Liver (tissue), 9 donors: Measurements from ENCODE around the gene NIM1K. TPM values are rescaled to one million over a fixed set of nuclear protein-coding genes. Genes with fewer than 3 reads are reported as not detected.

Experiments
- DNase-seq: peaks from one replicate; pipeline ENCODE4 v3.0.0-alpha.2; 2017; ENCODE audit warnings: low spot score
- H3K27ac ChIP-seq, 2 donors: one replicate each; pipeline ENCODE4 v1.7.0; 2013; ENCODE audit warnings: inconsistent platforms in 2 of 2, low read length in 2 of 2, control low read depth in 1 of 2, low read depth in 1 of 2, mild to moderate bottlenecking in 1 of 2
- H3K27me3 ChIP-seq, 4 donors: one replicate each; pipeline versions ENCODE4 v1.6.1 to v1.7.0; 2013; ENCODE audit warnings: low read length in 3 of 4, inconsistent platforms in 1 of 4, mild to moderate bottlenecking in 1 of 4, moderate library complexity in 1 of 4; ENCODE audit not compliant: control insufficient read depth in 4 of 4, insufficient read depth in 4 of 4
- H3K36me3 ChIP-seq, 4 donors: one replicate each; pipeline versions ENCODE4 v1.6.1 to v1.7.0; 2013; ENCODE audit warnings: low read length in 3 of 4, mild to moderate bottlenecking in 3 of 4, low read depth in 1 of 4, moderate library complexity in 1 of 4; ENCODE audit not compliant: control insufficient read depth in 4 of 4, insufficient read depth in 3 of 4
- H3K4me1 ChIP-seq, 4 donors: one replicate each; pipeline versions ENCODE4 v1.6.1 to v1.7.0; 2013; ENCODE audit warnings: low read length in 3 of 4, mild to moderate bottlenecking in 3 of 4, moderate library complexity in 1 of 4; ENCODE audit not compliant: control insufficient read depth in 4 of 4, insufficient read depth in 4 of 4
- H3K4me3 ChIP-seq, 3 donors: one replicate each; pipeline versions ENCODE4 v1.6.1 to v1.7.0; 2013; ENCODE audit warnings: low read length in 3 of 3, control low read depth in 1 of 3, low read depth in 1 of 3, mild to moderate bottlenecking in 1 of 3
- H3K9ac ChIP-seq, 2 donors: one replicate each; pipeline ENCODE4 v1.7.0; 2013; ENCODE audit warnings: low read length in 2 of 2, mild to moderate bottlenecking in 2 of 2, moderate library complexity in 2 of 2, control low read depth in 1 of 2, low read depth in 1 of 2
- H3K9me3 ChIP-seq, 4 donors: one replicate each; pipeline versions ENCODE4 v1.6.1 to v1.7.0; 2013; ENCODE audit warnings: low read length in 3 of 4; ENCODE audit not compliant: control insufficient read depth in 4 of 4
- EGR1 ChIP-seq, 2 donors: IDR thresholded peaks; 2 replicates each; pipeline ENCODE4 v1.6.1; 2016 to 2018; ENCODE audit warnings: antibody characterized with exemption in 2 of 2, low read depth in 2 of 2
- FOXA1 ChIP-seq: IDR thresholded peaks from 2 replicates; pipeline ENCODE4 v1.6.1; 2016; ENCODE audit warnings: antibody characterized with exemption
- GABPA ChIP-seq, 2 donors: IDR thresholded peaks in 1 of 2; conservative IDR thresholded peaks in 1 of 2; 2 replicates each; pipeline ENCODE4 v1.6.1; 2016; ENCODE audit warnings: antibody characterized with exemption in 2 of 2, mild to moderate bottlenecking in 1 of 2, moderate library complexity in 1 of 2
- HNF4A ChIP-seq, 2 donors: conservative IDR thresholded peaks; 2 replicates each; pipeline ENCODE4 v1.6.1; 2016; ENCODE audit warnings: antibody characterized with exemption in 2 of 2, mild to moderate bottlenecking in 2 of 2
- HNF4G ChIP-seq: IDR thresholded peaks from 2 replicates; pipeline ENCODE4 v1.6.1; 2016; ENCODE audit warnings: antibody characterized with exemption
- JUND ChIP-seq, 2 donors: IDR thresholded peaks; 2 replicates each; pipeline ENCODE4 v1.6.1; 2016; ENCODE audit warnings: antibody characterized with exemption in 2 of 2
- MAX ChIP-seq: IDR thresholded peaks from 2 replicates; pipeline ENCODE4 v1.6.1; 2016; ENCODE audit warnings: antibody characterized with exemption
- NR2F2 ChIP-seq: IDR thresholded peaks from 2 replicates; pipeline ENCODE4 v1.6.1; 2016; ENCODE audit warnings: antibody characterized with exemption
- RAD21 ChIP-seq, 2 donors: IDR thresholded peaks; 2 replicates each; pipeline ENCODE4 v1.6.1; 2016; ENCODE audit warnings: antibody characterized with exemption in 2 of 2, mild to moderate bottlenecking in 2 of 2
- RXRA ChIP-seq, 2 donors: IDR thresholded peaks; 2 replicates each; pipeline ENCODE4 v1.6.1; 2017 to 2018; ENCODE audit warnings: antibody characterized with exemption in 2 of 2, mild to moderate bottlenecking in 1 of 2
- SP1 ChIP-seq: IDR thresholded peaks from 2 replicates; pipeline ENCODE4 v1.6.1; 2018; ENCODE audit warnings: antibody characterized with exemption, mild to moderate bottlenecking
- TAF1 ChIP-seq: conservative IDR thresholded peaks from 2 replicates; pipeline ENCODE4 v1.6.1; 2016; ENCODE audit warnings: antibody characterized with exemption, mild to moderate bottlenecking
- YY1 ChIP-seq: IDR thresholded peaks from 2 replicates; pipeline ENCODE4 v1.6.1; 2016; ENCODE audit warnings: antibody characterized with exemption, mild to moderate bottlenecking
- WGBS: extraction: QIAGEN DNeasy Blood & Tissue Kit; methylation state at CpG from one replicate; pipeline ENCODE4 v1.1.7; 2013; 5-methylcytosine and 5-hydroxymethylcytosine counted together
- polyA plus RNA-seq, 2 donors: library from polyadenylated mRNA; stranded (reverse) in 1 of 2; unstranded in 1 of 2; fragments of 200-250 nt in 1 of 2; fragments of >200 nt in 1 of 2; fragmentation: Nextera tagmentation in 1 of 2; extraction: Ambion mirVana in 1 of 2; gene quantifications; one replicate each; pipeline versions ENCODE4 v1.2.1 to v1.2.3, GENCODE V29; 2013 to 2015
- total RNA-seq, 2 donors: library from RNA; depleted of rRNA; stranded (reverse); fragments of >200 nt; gene quantifications; one replicate each; pipeline ENCODE4 v1.2.3, GENCODE V29; 2014
- TF ChIP-seq, protein P1 (sequence below): IDR thresholded peaks from 2 replicates; pipeline ENCODE4 v1.6.1; 2016; ENCODE audit warnings: antibody characterized with exemption
- TF ChIP-seq, protein P2 (sequence below): fragments of 150-350 bp; IDR thresholded peaks from 2 replicates; pipeline ENCODE4 v1.5.1; 2017; ENCODE audit warnings: improper control_type of control experiment, low read depth, low read length; ENCODE audit not compliant: missing input control
- TF ChIP-seq, protein P3 (sequence below): IDR thresholded peaks from 2 replicates; pipeline ENCODE4 v1.6.1; 2016; ENCODE audit warnings: antibody characterized with exemption, mild to moderate bottlenecking
- donor health status: healthy.
- donor health status: healthy.
- donor health status: healthy.
- donor health status: healthy.
- donor health status: healthy.

Gene NIM1K
- total and polyA plus RNA-seq, 4 donors: 0.07 to 0.15 TPM; not detected in 2

GRCh38 chr5:43315263-43315662, 123.2 kb downstream of the NIM1K start:
- DNase-seq: no peak
- no peaks in the 10 kb centered on the region for H3K27me3 ChIP-seq
- H3K9ac ChIP-seq: no peak overlapping the region
- WGBS: 92% methylated on average over 8 of the region's 8 CpGs
- H3K4me3 ChIP-seq: no peak overlapping the region
- peaks cover 0 to 43% (median 17%) of the 10 kb centered on the region in 4 donors for H3K4me1 ChIP-seq
- H3K27ac ChIP-seq: peak overlapping the region in 1 of 2 donors; percentile 77
- H3K9me3 ChIP-seq: no peaks in the 10 kb centered on the region
- no peaks in the 10 kb centered on the region for H3K36me3 ChIP-seq
- TF ChIP-seq, protein P1, sequence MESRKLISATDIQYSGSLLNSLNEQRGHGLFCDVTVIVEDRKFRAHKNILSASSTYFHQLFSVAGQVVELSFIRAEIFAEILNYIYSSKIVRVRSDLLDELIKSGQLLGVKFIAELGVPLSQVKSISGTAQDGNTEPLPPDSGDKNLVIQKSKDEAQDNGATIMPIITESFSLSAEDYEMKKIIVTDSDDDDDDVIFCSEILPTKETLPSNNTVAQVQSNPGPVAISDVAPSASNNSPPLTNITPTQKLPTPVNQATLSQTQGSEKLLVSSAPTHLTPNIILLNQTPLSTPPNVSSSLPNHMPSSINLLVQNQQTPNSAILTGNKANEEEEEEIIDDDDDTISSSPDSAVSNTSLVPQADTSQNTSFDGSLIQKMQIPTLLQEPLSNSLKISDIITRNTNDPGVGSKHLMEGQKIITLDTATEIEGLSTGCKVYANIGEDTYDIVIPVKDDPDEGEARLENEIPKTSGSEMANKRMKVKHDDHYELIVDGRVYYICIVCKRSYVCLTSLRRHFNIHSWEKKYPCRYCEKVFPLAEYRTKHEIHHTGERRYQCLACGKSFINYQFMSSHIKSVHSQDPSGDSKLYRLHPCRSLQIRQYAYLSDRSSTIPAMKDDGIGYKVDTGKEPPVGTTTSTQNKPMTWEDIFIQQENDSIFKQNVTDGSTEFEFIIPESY: no peak
- no peak for TF ChIP-seq NR2F2
- TF ChIP-seq JUND (IDR thresholded peaks at IDR 0.05): no peak
- TF ChIP-seq, protein P2, sequence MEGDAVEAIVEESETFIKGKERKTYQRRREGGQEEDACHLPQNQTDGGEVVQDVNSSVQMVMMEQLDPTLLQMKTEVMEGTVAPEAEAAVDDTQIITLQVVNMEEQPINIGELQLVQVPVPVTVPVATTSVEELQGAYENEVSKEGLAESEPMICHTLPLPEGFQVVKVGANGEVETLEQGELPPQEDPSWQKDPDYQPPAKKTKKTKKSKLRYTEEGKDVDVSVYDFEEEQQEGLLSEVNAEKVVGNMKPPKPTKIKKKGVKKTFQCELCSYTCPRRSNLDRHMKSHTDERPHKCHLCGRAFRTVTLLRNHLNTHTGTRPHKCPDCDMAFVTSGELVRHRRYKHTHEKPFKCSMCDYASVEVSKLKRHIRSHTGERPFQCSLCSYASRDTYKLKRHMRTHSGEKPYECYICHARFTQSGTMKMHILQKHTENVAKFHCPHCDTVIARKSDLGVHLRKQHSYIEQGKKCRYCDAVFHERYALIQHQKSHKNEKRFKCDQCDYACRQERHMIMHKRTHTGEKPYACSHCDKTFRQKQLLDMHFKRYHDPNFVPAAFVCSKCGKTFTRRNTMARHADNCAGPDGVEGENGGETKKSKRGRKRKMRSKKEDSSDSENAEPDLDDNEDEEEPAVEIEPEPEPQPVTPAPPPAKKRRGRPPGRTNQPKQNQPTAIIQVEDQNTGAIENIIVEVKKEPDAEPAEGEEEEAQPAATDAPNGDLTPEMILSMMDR: no peak
- TF ChIP-seq EGR1 (IDR thresholded peaks at IDR 0.05; ENCODE audit: low read depth in 2 of 2): no peak
- TF ChIP-seq, protein P3, sequence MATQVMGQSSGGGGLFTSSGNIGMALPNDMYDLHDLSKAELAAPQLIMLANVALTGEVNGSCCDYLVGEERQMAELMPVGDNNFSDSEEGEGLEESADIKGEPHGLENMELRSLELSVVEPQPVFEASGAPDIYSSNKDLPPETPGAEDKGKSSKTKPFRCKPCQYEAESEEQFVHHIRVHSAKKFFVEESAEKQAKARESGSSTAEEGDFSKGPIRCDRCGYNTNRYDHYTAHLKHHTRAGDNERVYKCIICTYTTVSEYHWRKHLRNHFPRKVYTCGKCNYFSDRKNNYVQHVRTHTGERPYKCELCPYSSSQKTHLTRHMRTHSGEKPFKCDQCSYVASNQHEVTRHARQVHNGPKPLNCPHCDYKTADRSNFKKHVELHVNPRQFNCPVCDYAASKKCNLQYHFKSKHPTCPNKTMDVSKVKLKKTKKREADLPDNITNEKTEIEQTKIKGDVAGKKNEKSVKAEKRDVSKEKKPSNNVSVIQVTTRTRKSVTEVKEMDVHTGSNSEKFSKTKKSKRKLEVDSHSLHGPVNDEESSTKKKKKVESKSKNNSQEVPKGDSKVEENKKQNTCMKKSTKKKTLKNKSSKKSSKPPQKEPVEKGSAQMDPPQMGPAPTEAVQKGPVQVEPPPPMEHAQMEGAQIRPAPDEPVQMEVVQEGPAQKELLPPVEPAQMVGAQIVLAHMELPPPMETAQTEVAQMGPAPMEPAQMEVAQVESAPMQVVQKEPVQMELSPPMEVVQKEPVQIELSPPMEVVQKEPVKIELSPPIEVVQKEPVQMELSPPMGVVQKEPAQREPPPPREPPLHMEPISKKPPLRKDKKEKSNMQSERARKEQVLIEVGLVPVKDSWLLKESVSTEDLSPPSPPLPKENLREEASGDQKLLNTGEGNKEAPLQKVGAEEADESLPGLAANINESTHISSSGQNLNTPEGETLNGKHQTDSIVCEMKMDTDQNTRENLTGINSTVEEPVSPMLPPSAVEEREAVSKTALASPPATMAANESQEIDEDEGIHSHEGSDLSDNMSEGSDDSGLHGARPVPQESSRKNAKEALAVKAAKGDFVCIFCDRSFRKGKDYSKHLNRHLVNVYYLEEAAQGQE: no peak
- no peak for TF ChIP-seq SP1

GRCh38 chr5:43315682-43316081, 123.7 kb downstream of the NIM1K start:
- H3K9ac ChIP-seq: no peak overlapping the region
- no peak overlapping the region for H3K4me3 ChIP-seq
- H3K4me1 ChIP-seq: peaks cover 0 to 39% (median 15%) of the 10 kb centered on the region in 4 donors
- H3K27me3 ChIP-seq: no peaks in the 10 kb centered on the region
- no peak for DNase-seq
- H3K27ac ChIP-seq: no peak overlapping the region
- WGBS: 94% methylated on average over 3 of the region's 3 CpGs
- no peaks in the 10 kb centered on the region for H3K9me3 ChIP-seq
- no peaks in the 10 kb centered on the region for H3K36me3 ChIP-seq
- TF ChIP-seq RAD21 (IDR thresholded peaks at IDR 0.05) (no peak), GABPA (IDR thresholded peaks at IDR 0.05 in 1 of 2, conservative IDR thresholded peaks at IDR 0.05 in 1 of 2) (no peak), HNF4G (no peak), NR2F2 (no peak), FOXA1 (no peak), HNF4A (conservative IDR thresholded peaks at IDR 0.05) (no peak), RXRA (IDR thresholded peaks at IDR 0.05) (no peak), YY1 (no peak), TAF1 (no peak), SP1 (no peak), MAX (no peak)
- TF ChIP-seq, protein P2: no peak
- TF ChIP-seq, protein P1: no peak
- TF ChIP-seq, protein P3: no peak
